GM18526 (cell line): ENCODE data around the gene PYGM.

Experiments used
- POLR2A ChIP-seq: IDR thresholded peaks from 3 replicates; pipeline ENCODE4 v1.6.1; 2011; ENCODE audit not compliant: insufficient read length; ENCODE audit errors: extremely low read depth

The PYGM gene

GRCh38 chr11:64796757-64797541 is 37.2 kb upstream of the PYGM start:
- TF ChIP-seq POLR2A = no peak

- no peak for TF ChIP-seq POLR2A
Observed at GRCh38 chr11:64796047-64796756, 36.4 kb upstream of the PYGM start.

GRCh38 chr11:64794526-64794925 is 34.8 kb upstream of the PYGM start:
- TF ChIP-seq POLR2A = no peak

- TF ChIP-seq POLR2A = no peak
Observed at GRCh38 chr11:64793271-64794160, 33.7 kb upstream of the PYGM start.

GRCh38 chr11:64792482-64792881 is 32.7 kb upstream of the PYGM start:
- no peak for TF ChIP-seq POLR2A

GRCh38 chr11:64791781-64792291 is 32.1 kb upstream of the PYGM start:
- TF ChIP-seq POLR2A = no peak

- TF ChIP-seq POLR2A = no peak
Observed at GRCh38 chr11:64790205-64791095, 30.7 kb upstream of the PYGM start.

GRCh38 chr11:64789331-64790204 is 29.8 kb upstream of the PYGM start:
- TF ChIP-seq POLR2A = no peak

GRCh38 chr11:64788321-64789215 is 28.8 kb upstream of the PYGM start:
- TF ChIP-seq POLR2A = no peak

- no peak for TF ChIP-seq POLR2A
Observed at GRCh38 chr11:64787526-64788320, 27.9 kb upstream of the PYGM start.

- no peak for TF ChIP-seq POLR2A
Observed at GRCh38 chr11:64786308-64786707, 26.5 kb upstream of the PYGM start.
